HepG2 (cell line): ENCODE measurements around the gene GRK6. TPM values are rescaled to one million over a fixed set of nuclear protein-coding genes. Genes with fewer than 3 reads are reported as not detected.

ENCODE experiments used
- AKAP8 ChIP-seq: sonication (generic); formaldehyde crosslinking; IDR thresholded peaks from 2 replicates; pipeline ENCODE4 v1.5.1; 2020; ENCODE audit warnings: mild to moderate bottlenecking, missing genetic modification reagents
- CBX1 ChIP-seq: IDR thresholded peaks from one replicate; pipeline ENCODE4 v1.6.1; 2016; ENCODE audit warnings: antibody characterized with exemption, low read depth
- DBP ChIP-seq: sonication (generic); formaldehyde crosslinking; IDR thresholded peaks from 2 replicates; pipeline ENCODE4 v1.4.0; 2020; ENCODE audit warnings: missing genetic modification reagents; ENCODE audit errors: not compliant biosample characterization
- HDAC6 ChIP-seq: fragments of 200-600 bp; sonication (generic); IDR thresholded peaks from 2 replicates; pipeline ENCODE4 v1.7.0; 2017; ENCODE audit warnings: mild to moderate bottlenecking, antibody characterized with exemption, low read length, low read depth
- IKZF4 ChIP-seq: sonication (generic); formaldehyde crosslinking; IDR thresholded peaks from 2 replicates; pipeline ENCODE4 v1.5.1; 2020; ENCODE audit warnings: borderline replicate concordance, mild to moderate bottlenecking, low read depth, missing genetic modification reagents; ENCODE audit errors: not compliant biosample characterization
- JDP2 ChIP-seq: sonication (generic); formaldehyde crosslinking; IDR thresholded peaks from 2 replicates; pipeline ENCODE4 v1.8.1; 2022; ENCODE audit warnings: missing genetic modification reagents, borderline replicate concordance
- LCORL ChIP-seq, 2 experiments: fragments of 450-650 bp in 1 of 2; sonication (generic) in 1 of 2; formaldehyde crosslinking in 1 of 2; IDR thresholded peaks; 2 replicates each; pipeline versions ENCODE4 v1.5.0 to v1.6.1; 2017 to 2020; ENCODE audit warnings: antibody characterized with exemption in 1 of 2, missing genetic modification reagents in 1 of 2
- PCBP1 ChIP-seq: fragments of 200-400 bp; formaldehyde crosslinking; IDR thresholded peaks from 2 replicates; pipeline ENCODE4 v1.6.1; 2017; ENCODE audit warnings: mild to moderate bottlenecking, low read depth, low read length, borderline replicate concordance
- SMAD1 ChIP-seq: sonication (generic); formaldehyde crosslinking; IDR thresholded peaks from 2 replicates; pipeline ENCODE4 v1.4.0; 2020; ENCODE audit warnings: missing genetic modification reagents, low read depth, mild to moderate bottlenecking, borderline replicate concordance
- ZEB1 ChIP-seq: IDR thresholded peaks from 2 replicates; pipeline ENCODE4 v1.6.1; 2012; ENCODE audit warnings: mild to moderate bottlenecking, low read depth, inconsistent platforms; ENCODE audit not compliant: insufficient replicate concordance
- ZFP82 ChIP-seq: sonication (generic); formaldehyde crosslinking; IDR thresholded peaks from 2 replicates; pipeline ENCODE4 v1.5.1; 2020; ENCODE audit warnings: mild to moderate bottlenecking, missing genetic modification reagents, borderline replicate concordance
- ZMYM3 ChIP-seq: sonication (generic); formaldehyde crosslinking; IDR thresholded peaks from 2 replicates; pipeline ENCODE4 v1.5.1; 2020; ENCODE audit warnings: mild to moderate bottlenecking, missing genetic modification reagents
- ZNF143 ChIP-seq: sonication (generic); formaldehyde crosslinking; IDR thresholded peaks from 2 replicates; pipeline ENCODE4 v1.4.0; 2020; ENCODE audit warnings: missing genetic modification reagents
- ZNF234 ChIP-seq: sonication (generic); formaldehyde crosslinking; conservative IDR thresholded peaks from 2 replicates; pipeline ENCODE4 v1.5.1; 2020; ENCODE audit warnings: mild to moderate bottlenecking, missing genetic modification reagents
- ZNF263 ChIP-seq: sonication (generic); formaldehyde crosslinking; IDR thresholded peaks from 2 replicates; pipeline ENCODE4 v1.4.0; 2020; ENCODE audit warnings: missing genetic modification reagents
- ZNF280B ChIP-seq: sonication (generic); formaldehyde crosslinking; IDR thresholded peaks from 2 replicates; pipeline ENCODE4 v1.5.0; 2020; ENCODE audit warnings: missing genetic modification reagents, mild to moderate bottlenecking, borderline replicate concordance
- ZNF343 ChIP-seq: sonication (generic); formaldehyde crosslinking; IDR thresholded peaks from 2 replicates; pipeline ENCODE4 v1.4.0; 2020; ENCODE audit warnings: mild to moderate bottlenecking, missing genetic modification reagents
- ZNF354B ChIP-seq: sonication (generic); formaldehyde crosslinking; IDR thresholded peaks from 2 replicates; pipeline ENCODE4 v1.8.0; 2022; ENCODE audit warnings: mild to moderate bottlenecking, missing genetic modification reagents
- ZNF382 ChIP-seq: sonication (generic); formaldehyde crosslinking; IDR thresholded peaks from 2 replicates; pipeline ENCODE4 v1.5.0; 2020; ENCODE audit warnings: missing genetic modification reagents, mild to moderate bottlenecking, borderline replicate concordance
- ZNF512 ChIP-seq: sonication (generic); formaldehyde crosslinking; IDR thresholded peaks from 2 replicates; pipeline ENCODE4 v1.4.0; 2020; ENCODE audit warnings: mild to moderate bottlenecking, missing genetic modification reagents
- ZNF549 ChIP-seq: sonication (generic); formaldehyde crosslinking; IDR thresholded peaks from 2 replicates; pipeline ENCODE4 v1.5.0; 2020; ENCODE audit warnings: missing genetic modification reagents
- ZNF598 ChIP-seq: sonication (generic); formaldehyde crosslinking; IDR thresholded peaks from 2 replicates; pipeline ENCODE4 v1.5.1; 2020; ENCODE audit warnings: mild to moderate bottlenecking, missing genetic modification reagents, borderline replicate concordance
- ZNF607 ChIP-seq: sonication (generic); formaldehyde crosslinking; IDR thresholded peaks from 2 replicates; pipeline ENCODE4 v1.5.1; 2020; ENCODE audit warnings: missing genetic modification reagents, mild to moderate bottlenecking, borderline replicate concordance
- ZNF776 ChIP-seq: sonication (generic); formaldehyde crosslinking; IDR thresholded peaks from 2 replicates; pipeline ENCODE4 v1.4.0; 2020; ENCODE audit warnings: mild to moderate bottlenecking, missing genetic modification reagents
- ZSCAN25 ChIP-seq: sonication (generic); formaldehyde crosslinking; IDR thresholded peaks from 2 replicates; pipeline ENCODE4 v1.8.0; 2022; ENCODE audit warnings: mild to moderate bottlenecking, missing genetic modification reagents
- polyA plus RNA-seq, 8 experiments: library from polyadenylated mRNA; depleted of rRNA in 3 of 8; stranded (reverse) in 7 of 8; unstranded in 1 of 8; fragments of >200 nt; fragmentation: Illumina TruSeq in 4 of 8; extraction: Trizol in 4 of 8; gene quantifications; 2 replicates each; pipeline versions ENCODE4 v1.2.1 to v1.2.3, GENCODE V29; 2011 to 2016; ENCODE audit warnings: low read depth in 4 of 8, missing spikeins in 1 of 8, mixed read lengths in 1 of 8; ENCODE audit not compliant: insufficient read depth in 1 of 8
- total RNA-seq, 5 experiments: library from RNA; depleted of rRNA; stranded (reverse); fragments of >200 nt; fragmentation: Illumina TruSeq; extraction: Trizol; gene quantifications; 2 replicates each; pipeline ENCODE4 v1.2.3, GENCODE V29; 2016; ENCODE audit warnings: low read depth in 1 of 5

Gene GRK6
- total and polyA plus RNA-seq, 2 of the 13 experiments (the other 11 are each of a cell fraction or from before 2014, with no cell fraction given) = 13.2 to 19.9 TPM

- TF ChIP-seq ZNF598 (no peak; the same call in 1 of the 2 replicates), JDP2 (CRISPR knock-in tag) (no peak), CBX1 (no peak), AKAP8 (CRISPR knock-in tag) (peak; percentile 62), ZNF607 (CRISPR knock-in tag) (peak; percentile 62; the same call in 1 of the 2 replicates), ZNF549 (CRISPR knock-in tag) (no peak), ZNF512 (CRISPR knock-in tag) (peak; percentile 98), ZNF234 (no peak; the same call in 1 of the 2 replicates), ZNF776 (CRISPR knock-in tag) (no peak), ZFP82 (CRISPR knock-in tag) (no peak), HDAC6 (no peak), DBP (CRISPR knock-in tag) (no peak), LCORL (IDR thresholded peaks at IDR 0.05) (0 out of 2 replicates have a peak, but pooled peaks have one; percentile 35), LCORL (CRISPR knock-in tag; IDR thresholded peaks at IDR 0.05) (peak; percentile 84), IKZF4 (peak; percentile 52), ZMYM3 (CRISPR knock-in tag) (peak; percentile 19; the same call in 1 of the 2 replicates), ZEB1 (no peak), ZNF280B (CRISPR knock-in tag) (no peak), ZNF382 (CRISPR knock-in tag) (no peak), ZNF343 (CRISPR knock-in tag) (peak; percentile 27; the same call in 1 of the 2 replicates), SMAD1 (CRISPR knock-in tag) (0 out of 2 replicates have a peak, but pooled peaks have one; percentile 10), PCBP1 (no peak), ZSCAN25 (CRISPR knock-in tag) (peak; percentile 61; the same call in 1 of the 2 replicates), ZNF143 (CRISPR knock-in tag) (no peak), ZNF263 (CRISPR knock-in tag) (peak; percentile 61), ZNF354B (no peak)
Measured at GRCh38 chr5:177378884-177379883, 47.3 kb upstream of the GRK6 start (continued).
